GM21381 (cell line): Measurements from ENCODE around the gene PPP1R1C.

ENCODE experiments used
- ATAC-seq: cut with Tn5 transposase; IDR thresholded peaks from one replicate; pipeline ENCODE4 v1.9.1; 2021; ENCODE audit warnings: mild to moderate bottlenecking, moderate library complexity; ENCODE audit not compliant: unreplicated experiment

PPP1R1C gene

DNA sequence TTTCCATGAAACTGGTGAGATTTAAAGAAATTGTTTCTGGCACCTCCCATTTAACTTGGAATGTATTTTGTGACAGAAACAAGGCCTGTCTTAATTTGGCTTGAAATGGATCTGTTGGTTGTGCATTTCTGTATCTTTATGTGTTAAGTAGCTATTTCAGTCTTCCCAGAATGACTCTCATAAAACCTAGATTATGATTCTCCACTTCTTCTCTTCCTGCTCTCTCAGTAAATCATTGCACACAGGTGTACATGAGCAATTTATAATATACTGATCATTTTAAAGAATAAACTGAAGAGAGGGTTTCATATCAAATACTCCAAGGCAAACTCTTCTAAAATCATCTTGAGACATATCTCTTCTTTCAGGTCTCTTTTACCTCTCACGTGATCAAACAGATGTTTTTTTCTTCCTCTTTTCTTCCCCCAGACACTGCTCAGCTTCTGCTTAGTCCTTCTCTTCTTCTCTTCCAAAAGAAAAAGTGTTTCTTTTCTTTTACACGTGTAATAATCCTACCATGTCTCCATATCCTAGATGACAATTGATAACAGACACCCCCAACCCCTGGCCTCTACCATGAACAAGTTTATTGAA lies 112.0 kb downstream of the PPP1R1C start:
- ATAC-seq = no peak

DNA sequence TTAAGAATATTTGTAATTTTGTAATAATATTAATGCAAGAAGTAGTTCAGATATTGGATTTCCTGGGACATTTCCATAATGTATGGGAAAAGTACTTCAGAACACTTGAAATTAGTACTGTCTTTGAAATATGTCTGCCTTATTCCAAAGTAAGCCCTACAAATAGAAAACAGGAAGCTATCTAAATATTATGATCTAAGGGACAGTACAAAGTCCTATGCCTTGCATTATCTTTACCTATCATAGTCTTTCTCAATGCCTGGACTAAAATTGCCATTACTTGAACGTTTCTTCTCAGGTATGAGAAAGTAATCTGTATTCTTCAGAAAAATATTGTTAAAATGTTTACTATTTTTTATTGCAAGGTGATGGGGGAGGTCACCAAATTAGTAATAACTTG lies 113.0 kb downstream of the PPP1R1C start:
- ATAC-seq = no peak

DNA sequence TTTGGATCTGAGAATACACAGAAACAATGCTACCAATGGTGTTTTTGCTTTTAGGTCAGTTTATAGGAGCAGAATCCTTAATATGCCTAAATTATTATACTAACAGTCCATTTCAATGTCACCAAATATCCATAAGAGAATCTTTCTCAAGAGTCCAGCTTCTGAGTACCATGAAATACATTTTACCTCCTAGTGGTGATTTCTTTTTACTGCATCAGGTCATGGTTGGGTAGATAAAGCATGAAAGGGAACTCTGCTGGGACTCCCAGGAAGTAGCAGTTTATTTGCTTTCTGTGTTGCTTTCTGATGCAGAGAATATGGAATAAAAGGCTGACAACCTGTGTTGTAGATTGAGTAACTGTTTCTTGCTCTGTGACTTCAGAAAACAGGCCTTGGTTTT lies 115.6 kb downstream of the PPP1R1C start:
- ATAC-seq = no peak

DNA sequence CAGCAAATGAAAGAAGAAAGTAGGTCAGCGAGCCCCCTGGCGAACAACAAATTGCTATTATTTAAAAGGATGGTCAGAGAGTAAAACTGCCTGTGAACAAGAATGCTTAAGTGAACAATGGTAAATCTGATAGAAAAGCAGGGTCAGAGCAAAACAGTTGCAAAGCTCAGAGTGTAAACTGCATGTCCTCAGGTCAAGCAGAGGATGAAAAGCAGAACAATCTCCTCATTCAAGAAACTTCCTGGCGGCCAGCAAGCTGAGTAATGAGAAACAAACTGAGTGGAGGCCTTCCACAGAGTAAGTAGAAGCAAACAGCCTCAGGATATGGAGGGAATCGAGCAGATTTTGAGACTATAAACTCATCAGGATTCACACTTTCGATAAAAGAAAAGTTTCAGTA lies 117.9 kb downstream of the PPP1R1C start:
- ATAC-seq = no peak

DNA sequence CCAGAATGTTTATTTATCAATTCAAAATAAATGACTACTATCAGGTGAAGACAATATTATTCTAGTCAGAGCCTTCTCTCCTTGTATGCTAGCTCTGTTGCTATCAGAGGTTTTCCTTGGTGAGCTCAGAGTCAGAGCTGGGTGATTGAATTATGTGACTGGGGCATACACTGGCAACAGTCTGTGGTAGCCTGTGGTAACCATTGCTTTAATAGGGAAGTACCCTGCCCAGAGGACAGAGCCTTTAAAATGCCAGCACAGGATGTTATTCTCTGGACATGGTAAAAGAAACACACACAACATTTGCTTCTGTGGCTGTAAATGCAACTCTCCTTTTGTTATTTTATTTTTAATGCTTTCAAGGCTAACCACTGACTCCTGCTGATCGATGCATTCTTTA lies 124.7 kb downstream of the PPP1R1C start:
- ATAC-seq = no peak

DNA sequence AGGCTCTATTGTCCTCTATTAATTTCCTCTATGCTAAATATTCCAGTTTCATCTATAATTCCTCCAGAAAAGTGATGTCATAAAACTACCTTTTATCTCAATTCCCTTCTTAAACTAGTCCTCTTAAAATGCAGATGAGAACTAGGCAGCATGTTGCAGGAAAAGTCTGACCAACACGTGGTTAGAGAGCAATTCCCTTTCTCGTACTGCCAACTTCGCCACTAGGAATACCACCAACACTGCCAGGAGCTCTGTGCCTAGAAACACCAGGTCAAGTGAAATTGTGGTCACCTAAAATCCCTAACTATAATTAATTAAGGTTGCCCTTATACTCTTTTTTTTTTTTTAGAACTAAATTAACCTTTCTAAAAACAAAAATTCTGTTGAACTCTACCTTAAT lies 127.7 kb downstream of the PPP1R1C start:
- ATAC-seq = no peak

DNA sequence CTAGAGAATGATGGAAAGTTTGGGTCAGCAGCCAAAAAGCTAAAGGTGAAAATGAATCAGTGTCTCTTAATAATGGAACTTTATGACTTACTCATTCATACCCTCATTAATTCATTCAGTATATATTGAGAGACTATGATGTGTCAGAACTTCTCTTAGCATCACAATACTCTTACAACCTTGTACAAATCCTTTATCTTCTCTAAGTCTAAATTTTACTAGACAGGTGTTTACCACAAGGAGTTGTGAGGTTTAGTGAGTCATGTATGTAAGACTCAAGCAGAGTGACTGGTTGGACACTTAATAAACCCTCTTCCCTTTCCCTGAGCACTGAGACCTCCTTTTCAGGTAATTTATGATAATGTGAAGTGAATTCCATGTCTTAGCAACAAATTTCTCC lies 129.6 kb downstream of the PPP1R1C start:
- ATAC-seq = no peak

DNA sequence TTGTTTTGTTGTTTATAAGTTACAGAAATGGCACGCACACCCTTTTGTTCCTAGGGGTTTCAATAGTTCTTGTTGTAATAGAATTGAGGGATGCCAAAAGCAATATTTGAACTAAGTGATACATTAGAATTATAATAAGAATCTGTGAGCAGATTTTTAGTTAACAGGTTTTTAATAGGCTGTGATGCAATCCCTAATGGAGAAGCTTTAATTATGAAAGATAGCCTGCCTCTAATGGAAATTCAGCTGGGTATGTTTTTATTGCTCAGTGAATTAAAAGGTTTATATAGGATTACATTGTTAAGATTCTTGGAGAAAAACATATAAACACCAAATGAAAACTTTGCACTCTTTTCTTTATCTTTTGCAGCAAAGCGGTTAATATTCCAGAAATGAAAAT lies 131.1 kb downstream of the PPP1R1C start:
- no peak for ATAC-seq

DNA sequence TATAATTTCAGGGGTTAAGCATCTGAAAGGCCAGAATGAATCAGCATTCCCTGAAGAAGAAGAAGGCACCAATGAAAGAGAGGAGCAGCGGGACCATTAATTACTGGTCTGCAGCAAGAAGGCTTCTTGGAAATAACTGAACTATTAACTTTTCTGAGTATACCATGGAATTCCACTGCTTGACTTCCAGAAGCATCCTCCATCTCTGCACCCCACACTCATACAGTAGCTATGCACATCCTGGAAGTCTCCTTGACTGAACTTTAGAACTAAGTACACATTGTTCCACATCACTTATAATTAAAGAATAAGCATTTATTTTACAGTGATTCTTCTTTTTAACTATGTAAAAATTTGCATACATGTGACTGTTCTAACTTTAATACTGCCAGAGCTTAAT lies 131.5 kb downstream of the PPP1R1C start:
- no peak for ATAC-seq

DNA sequence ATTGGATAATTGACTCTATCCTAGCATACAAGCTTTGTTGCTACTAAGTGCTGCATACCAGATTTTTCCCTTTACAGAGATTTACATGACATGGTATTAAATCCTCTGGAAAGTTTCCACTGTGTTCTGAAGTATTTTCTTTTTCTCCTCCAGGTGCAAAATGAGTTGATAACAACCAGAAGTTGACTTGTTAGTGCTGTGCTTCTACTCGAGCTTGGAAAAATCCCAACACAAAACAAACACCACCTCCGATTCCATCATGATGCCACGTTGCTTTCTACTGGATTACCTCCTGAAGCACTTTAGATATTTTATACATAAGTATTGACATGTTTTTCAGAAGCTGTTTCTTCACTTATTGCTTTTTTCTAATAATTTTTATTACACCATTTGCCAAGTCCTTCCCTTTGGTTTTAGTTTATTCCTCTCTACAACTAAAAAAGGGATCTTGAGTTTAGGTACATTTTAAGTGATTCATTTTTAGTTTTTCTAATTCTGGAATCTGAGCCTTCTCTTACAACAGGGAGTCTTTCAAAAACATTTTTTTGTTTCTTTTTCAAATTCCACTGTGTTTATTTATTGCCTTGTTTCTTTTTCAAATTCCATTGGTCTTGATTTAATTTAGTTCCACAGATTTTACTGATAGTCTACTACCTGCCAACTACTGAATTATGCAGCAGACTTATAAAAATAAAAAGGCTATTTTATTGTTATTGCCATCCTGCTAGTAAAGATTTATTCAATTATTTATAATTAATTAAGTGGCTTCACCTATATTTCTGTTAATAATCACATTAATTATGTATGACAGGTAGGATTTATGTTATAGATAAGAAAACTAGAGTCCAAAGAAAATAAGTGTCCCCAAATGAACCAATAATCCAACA lies 143.4 kb downstream of the PPP1R1C start:
- no peak for ATAC-seq

DNA sequence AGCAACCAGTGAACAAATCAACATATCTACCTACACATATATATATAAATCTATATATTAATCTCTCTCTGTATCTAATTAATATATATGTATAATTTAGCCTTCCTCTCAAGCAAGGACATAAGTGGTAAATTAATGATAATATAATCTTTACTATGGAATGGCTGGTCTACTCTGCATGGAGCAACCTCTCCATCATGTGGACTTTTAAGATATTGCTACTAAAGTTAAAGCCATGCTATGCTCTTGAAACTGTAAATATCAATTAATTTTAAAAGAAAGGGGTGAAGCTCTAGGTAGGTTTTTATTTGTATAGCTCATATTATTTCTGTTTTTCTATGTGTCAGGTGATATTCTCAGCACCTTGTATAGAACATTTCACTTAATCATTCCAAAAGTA lies 147.0 kb downstream of the PPP1R1C start:
- ATAC-seq = no peak

DNA sequence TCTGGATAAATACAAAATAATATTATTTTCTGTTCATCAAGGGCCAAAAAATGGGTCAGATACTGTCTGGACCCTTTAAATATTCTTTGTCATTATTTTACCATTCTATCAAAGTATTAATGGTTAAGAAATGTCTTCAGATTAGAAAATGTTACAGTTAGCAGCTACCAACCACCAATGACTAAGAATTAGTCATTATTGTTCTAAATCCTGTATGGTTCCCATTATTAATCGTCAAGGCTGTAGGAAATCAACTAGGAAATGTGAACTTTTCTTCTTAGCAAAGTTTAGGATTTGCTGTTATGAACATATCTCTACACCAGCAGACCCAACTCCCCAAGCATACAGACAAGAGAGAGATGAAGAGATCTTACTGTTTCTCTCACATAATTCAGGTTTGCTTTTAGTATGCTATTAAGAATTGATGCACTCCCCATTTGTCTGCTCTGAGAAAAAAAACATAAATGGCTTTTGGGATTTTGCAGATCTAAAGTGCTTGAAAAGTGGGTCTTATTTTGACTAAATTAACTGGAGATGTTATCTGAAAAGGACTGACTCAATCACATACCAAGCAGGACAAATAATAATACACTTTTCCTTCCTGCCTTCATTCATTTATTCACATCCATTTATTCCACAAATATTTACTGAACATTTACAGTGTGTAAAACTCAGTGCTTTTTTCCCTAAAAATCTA lies 147.7 kb downstream of the PPP1R1C start:
- no peak for ATAC-seq

DNA sequence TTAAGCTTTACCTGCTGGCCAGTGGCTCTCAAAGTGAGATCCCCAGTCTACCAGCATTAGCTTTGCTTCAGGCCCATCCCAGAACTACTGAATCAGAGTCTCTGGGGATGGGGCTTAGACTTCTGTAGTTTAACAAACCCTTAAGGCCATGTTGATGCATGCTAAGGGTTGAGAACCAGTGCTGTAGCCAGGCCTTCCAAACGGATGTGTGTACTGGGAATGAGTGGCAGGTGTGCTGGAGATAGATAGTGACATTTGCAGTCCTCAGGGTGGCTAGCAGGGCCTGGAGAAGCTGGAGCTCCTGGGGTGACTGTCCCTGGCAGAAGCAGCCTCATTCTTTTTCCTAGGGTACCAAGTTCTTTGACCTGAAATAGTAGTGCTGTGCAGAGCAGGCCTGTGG lies 148.5 kb downstream of the PPP1R1C start:
- ATAC-seq = no peak

DNA sequence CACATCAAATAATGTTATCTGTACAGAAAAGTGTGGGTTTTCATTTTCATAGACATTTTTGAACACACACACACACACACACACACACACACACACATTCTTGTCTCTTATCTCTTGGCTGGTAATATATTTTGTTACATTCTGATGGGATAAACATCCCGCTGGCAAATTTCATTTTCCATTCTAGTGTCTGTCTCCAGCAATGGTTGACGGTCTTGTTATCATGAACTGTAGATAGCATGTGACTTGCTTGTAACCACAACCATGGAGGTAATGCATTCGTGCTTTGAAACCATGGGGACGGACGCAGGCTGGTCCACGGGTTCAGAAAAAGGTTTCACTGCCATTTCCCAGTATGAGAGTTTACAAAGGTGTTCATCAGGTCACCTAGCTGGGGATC lies 156.4 kb downstream of the PPP1R1C start:
- no peak for ATAC-seq

DNA sequence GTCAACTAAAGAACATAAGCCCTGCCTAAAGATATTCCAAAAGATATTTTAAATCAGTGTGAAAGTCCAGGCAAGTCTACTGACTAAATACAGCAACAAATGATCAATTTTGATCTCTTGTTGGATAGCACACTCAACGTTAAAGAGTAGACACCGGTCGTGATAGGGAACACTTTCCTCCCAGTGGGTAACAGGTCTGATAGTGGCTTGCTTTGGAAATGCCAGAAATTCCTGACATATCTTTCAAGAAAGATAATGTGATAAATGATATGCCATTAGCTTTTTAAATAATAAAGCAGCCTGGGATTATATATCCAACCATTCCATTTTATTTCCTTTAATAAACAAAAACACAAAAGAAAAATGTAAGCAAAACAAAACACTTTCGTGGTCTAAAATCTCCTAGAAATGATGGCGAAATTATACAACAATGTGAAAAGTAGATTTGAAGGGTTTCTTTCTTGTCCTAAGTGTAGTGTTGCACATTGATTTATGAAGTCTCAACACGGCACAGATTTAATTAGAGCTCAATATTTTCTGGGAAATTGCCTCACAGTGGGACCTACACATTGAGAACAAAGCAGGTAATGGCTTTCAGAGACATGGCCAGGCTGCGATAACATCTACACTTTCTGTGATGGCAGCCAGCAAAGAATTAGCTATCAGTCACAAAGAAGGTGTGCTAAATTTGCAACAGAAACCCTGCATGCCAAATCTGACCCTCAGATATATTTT lies 158.6 kb downstream of the PPP1R1C start:
- ATAC-seq = no peak

DNA sequence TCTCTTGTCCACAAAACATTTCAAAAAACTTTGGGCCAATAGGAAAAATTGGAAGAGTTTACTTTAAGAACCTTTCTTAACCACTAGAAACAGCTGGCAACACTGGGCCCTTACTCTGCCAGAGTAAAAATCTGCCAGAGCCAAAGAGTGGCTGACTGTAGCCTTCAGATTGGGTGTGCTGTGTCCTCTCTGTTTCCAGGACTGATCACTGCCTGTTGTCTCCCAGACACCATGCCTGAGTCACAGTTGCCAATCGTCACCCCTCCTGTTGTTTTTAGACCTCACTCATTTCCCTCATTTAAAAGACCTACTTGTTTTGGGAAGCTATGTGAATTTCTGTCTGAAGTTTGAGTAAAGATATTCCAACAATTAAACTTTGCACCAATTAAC lies 159.1 kb downstream of the PPP1R1C start:
- no peak for ATAC-seq

DNA sequence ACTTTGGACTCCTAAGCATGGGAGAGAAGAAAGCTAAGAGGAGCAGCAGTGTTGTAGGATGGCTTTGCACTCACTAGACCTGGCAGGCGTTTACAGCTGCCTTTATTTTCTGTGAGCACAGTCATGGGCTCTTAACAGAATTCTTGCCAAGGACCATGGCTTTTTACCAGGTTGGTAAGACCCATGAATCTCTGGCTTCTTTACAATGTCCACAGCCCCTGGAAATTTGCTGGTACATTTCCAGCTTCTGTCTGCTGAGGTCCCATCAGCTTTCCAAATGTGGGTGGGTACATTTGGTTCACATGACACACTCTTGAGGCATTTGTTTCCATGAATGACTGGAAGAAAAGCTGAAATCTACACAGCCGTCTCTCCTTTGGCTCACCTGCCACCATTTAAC lies 162.7 kb downstream of the PPP1R1C start:
- no peak for ATAC-seq

DNA sequence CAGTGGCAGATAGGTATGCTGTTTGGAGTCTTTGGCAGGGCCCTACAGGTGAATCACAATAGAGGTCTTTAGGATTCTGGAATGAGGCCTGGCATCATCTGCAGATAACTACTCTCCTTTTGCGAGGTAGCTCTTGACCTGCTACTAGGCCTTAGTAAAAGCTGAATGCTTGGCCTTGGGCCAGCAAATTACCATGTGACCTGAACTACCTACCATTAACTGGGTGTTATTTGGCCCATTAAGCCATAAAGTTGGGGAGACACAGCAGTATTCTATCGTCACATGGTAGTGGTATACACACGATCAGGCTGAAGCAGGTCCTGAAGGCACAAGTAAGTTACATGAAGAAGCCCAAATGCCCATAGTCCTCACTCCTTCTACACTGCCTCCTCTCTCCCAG lies 178.2 kb downstream of the PPP1R1C start:
- ATAC-seq = no peak

DNA sequence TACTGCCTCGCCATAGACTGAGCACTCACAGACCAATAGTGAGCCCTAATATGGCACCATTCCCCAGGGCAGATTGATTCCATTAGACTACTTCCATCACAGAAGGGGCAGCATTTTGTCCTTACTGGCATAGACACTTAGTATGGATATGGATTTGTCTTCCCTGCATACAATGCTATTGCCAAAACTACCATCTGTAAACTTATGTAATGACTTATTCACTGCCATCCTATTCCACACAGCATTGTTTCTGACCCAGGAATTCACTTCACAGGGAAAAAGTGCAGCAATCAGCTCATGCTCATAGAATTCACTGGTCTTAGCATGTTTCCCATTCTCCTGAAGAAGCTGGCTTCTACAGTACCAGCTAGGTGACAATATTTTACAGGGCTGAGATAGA lies 179.0 kb downstream of the PPP1R1C start:
- ATAC-seq = no peak

DNA sequence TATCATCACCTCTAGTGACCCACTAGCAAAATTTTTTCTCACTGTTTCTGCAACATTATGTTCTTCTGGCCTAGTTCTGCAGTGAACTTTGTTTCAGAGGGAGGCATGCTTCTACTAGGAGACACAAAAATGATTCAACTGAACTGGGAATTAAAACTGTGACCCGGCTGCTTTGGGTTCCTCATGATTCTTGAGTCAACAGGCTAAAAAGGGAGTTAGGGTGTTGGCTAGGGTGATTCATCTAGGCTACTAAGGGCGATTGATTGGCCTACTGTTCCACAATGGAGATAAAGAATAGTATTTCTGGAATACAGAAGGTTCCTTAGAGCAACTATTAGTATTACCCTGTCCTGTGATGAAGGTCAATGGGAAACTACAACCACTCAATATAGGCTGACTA lies 179.5 kb downstream of the PPP1R1C start:
- ATAC-seq = no peak

DNA sequence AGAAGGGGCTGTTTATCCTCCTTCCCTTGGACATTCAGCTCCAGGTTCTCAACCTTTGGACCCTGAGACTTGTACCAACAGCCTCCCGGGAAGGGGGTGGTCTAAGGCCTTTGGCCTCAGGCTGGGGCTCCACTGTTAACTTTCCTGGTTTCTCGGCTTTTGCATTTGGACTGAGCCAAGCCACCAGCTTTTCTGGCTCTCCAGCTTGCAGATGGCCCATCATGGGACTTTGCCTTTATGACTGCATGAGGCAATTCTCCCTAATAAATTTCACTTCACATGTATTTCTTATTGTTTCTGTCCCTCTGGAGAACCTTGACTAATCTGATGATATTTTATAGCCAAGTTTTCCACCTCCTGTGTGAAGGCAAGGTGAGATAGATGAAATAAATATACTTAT lies 180.8 kb downstream of the PPP1R1C start:
- ATAC-seq = no peak
